B cell (primary cell): Measurements from ENCODE around the gene LCN1. TPM values are rescaled to one million over a fixed set of nuclear protein-coding genes. Genes with fewer than 3 reads are reported as not detected.

ENCODE experiments used
- ATAC-seq: fragments of 200-7000 bp; cut with Tn5 transposase; one replicate; pipeline ENCODE4 v1.10.0; 2021; ENCODE audit warnings: low read depth, mild to moderate bottlenecking, moderate number of reproducible peaks, moderate library complexity
- CTCF ChIA-PET: fragments of 350-600 bp; sonication (Branson Sonifier 250); formaldehyde crosslinking; loops from one replicate; lab custom pipeline; 2021; ENCODE audit warnings: antibody characterized with exemption, inconsistent platforms; lab: Charles Lee
- POLR2A ChIA-PET: fragments of 350-600 bp; sonication (Branson Sonifier 250); formaldehyde crosslinking; loops from one replicate; lab custom pipeline; 2021; ENCODE audit warnings: antibody characterized with exemption; lab: Charles Lee
- DNase-seq: peaks from one replicate; pipeline ENCODE4 v3.0.0; 2013
- H2AFZ ChIP-seq: 2 replicates; pipeline ENCODE4 v1.6.1; 2012; ENCODE audit warnings: mild to moderate bottlenecking, low read depth, low read length; ENCODE audit not compliant: insufficient read depth, poor library complexity, severe bottlenecking
- H3K27ac ChIP-seq, 2 donors: 1 replicate in 1 of 2; 2 replicates in 1 of 2; pipeline ENCODE4 v1.5.1; 2012 to 2013; ENCODE audit warnings: low read length in 2 of 2, mild to moderate bottlenecking in 2 of 2, moderate library complexity in 1 of 2
- H3K27me3 ChIP-seq, 4 experiments: fragments of 200-600 bp in 1 of 4; sonication (generic) in 1 of 4; replicated peaks in 1 of 4; 1 replicate in 2 of 4; 2 replicates in 2 of 4; pipeline versions ENCODE4 v1.6.1 to v1.7.0; 2013 to 2016; ENCODE audit warnings: low read length in 3 of 4, mild to moderate bottlenecking in 2 of 4, mixed read lengths in 1 of 4, moderate library complexity in 1 of 4; ENCODE audit not compliant: insufficient read depth in 4 of 4, control insufficient read depth in 3 of 4; ENCODE audit errors: control extremely low read depth in 1 of 4
- H3K36me3 ChIP-seq, 2 experiments: replicated peaks in 1 of 2; 1 replicate in 1 of 2; 2 replicates in 1 of 2; pipeline versions ENCODE4 v1.6.1 to v1.7.1; 2013; ENCODE audit warnings: low read length in 1 of 2; ENCODE audit not compliant: insufficient read depth in 2 of 2, control insufficient read depth in 1 of 2; ENCODE audit errors: control extremely low read depth in 1 of 2, extremely low read depth in 1 of 2
- H3K4me1 ChIP-seq, 2 donors: fragments of 200-600 bp in 1 of 2; sonication (generic) in 1 of 2; 1 replicate in 1 of 2; 2 replicates in 1 of 2; pipeline versions ENCODE4 v1.5.1 to v1.6.1; 2013 to 2017; ENCODE audit warnings: low read length in 2 of 2; ENCODE audit not compliant: control insufficient read depth in 2 of 2, insufficient read depth in 2 of 2
- H3K4me2 ChIP-seq: replicated peaks from 2 replicates; pipeline ENCODE3; 2012; ENCODE audit warnings: mild to moderate bottlenecking, low read depth, low read length; ENCODE audit not compliant: poor library complexity, severe bottlenecking
- H3K4me3 ChIP-seq, 5 experiments: fragments of 200-600 bp in 1 of 5; sonication (generic) in 1 of 5; 1 replicate in 3 of 5; 2 replicates in 2 of 5; pipeline versions ENCODE4 v1.5.1 to v1.7.0; 2011 to 2016; ENCODE audit warnings: low read length in 4 of 5, mild to moderate bottlenecking in 4 of 5, low read depth in 2 of 5, control low read depth in 1 of 5, moderate library complexity in 1 of 5; ENCODE audit not compliant: insufficient read depth in 1 of 5; ENCODE audit errors: control extremely low read depth in 1 of 5, extremely low read depth in 1 of 5
- H3K79me2 ChIP-seq: fragments of 200-600 bp; sonication (generic); one replicate; pipeline ENCODE4 v1.6.0; 2016; ENCODE audit warnings: low read length; ENCODE audit not compliant: control insufficient read depth, insufficient read depth
- H3K9ac ChIP-seq: fragments of 200-600 bp; sonication (generic); 2 replicates; pipeline ENCODE4 v1.6.1; 2017; ENCODE audit warnings: mild to moderate bottlenecking, low read length, moderate library complexity
- H3K9me3 ChIP-seq, 3 donors: one replicate each; pipeline versions ENCODE4 v1.6.1 to v1.7.1; 2013; ENCODE audit warnings: low read length in 2 of 3; ENCODE audit not compliant: control insufficient read depth in 2 of 3, insufficient read depth in 1 of 3; ENCODE audit errors: control extremely low read depth in 1 of 3
- H4K20me1 ChIP-seq: 2 replicates; pipeline ENCODE4 v1.6.0; 2012; ENCODE audit warnings: mild to moderate bottlenecking, low read length; ENCODE audit not compliant: insufficient read depth, control insufficient read depth, poor library complexity, severe bottlenecking
- H3K27ac Mint-ChIP-seq: one replicate; pipeline ENCODE4 v1.8.0; 2021; ENCODE audit warnings: mixed read lengths
- H3K27me3 Mint-ChIP-seq: one replicate; pipeline ENCODE4 v1.8.0; 2021; ENCODE audit warnings: mixed read lengths
- H3K4me1 Mint-ChIP-seq: one replicate; pipeline ENCODE4 v1.8.0; 2021; ENCODE audit warnings: mixed read lengths
- H3K4me3 Mint-ChIP-seq: one replicate; pipeline ENCODE4 v1.8.0; 2021; ENCODE audit warnings: mixed read lengths
- H3K9me3 Mint-ChIP-seq: one replicate; pipeline ENCODE4 v1.8.0; 2022; ENCODE audit warnings: mixed read lengths; ENCODE audit not compliant: insufficient read depth
- CTCF ChIP-seq: fragments of 200-600 bp; IDR thresholded peaks from one replicate; pipeline ENCODE4 v1.8.0; 2022; ENCODE audit warnings: antibody characterized with exemption, mild to moderate bottlenecking
- EZH2 ChIP-seq: IDR thresholded peaks from 2 replicates; pipeline ENCODE4 v1.6.1; 2012; ENCODE audit warnings: borderline replicate concordance, low read depth, mild to moderate bottlenecking, moderate library complexity, low read length; ENCODE audit not compliant: insufficient read depth, poor library complexity, severe bottlenecking
- WGBS: methylation state at CpG from one replicate; pipeline ENCODE4 v1.1.5; 2013; ENCODE audit warnings: missing lambda C conversion rate; ENCODE audit not compliant: insufficient coverage; 5-methylcytosine and 5-hydroxymethylcytosine counted together
- intact Hi-C: fragments of 100-400 bp; cut with micrococcal nuclease; formaldehyde crosslinking; loops from one replicate; pipeline ENCODE4 v1.10.0; 2022
- polyA plus RNA-seq: library from polyadenylated mRNA; depleted of rRNA; stranded (reverse); fragments of >200 nt; gene quantifications from 2 replicates; pipeline ENCODE4 v1.2.3, GENCODE V29; 2012
- total RNA-seq, 2 donors: library from RNA; stranded (reverse); fragments of 120-200 nt in 1 of 2; gene quantifications; 1 replicate in 1 of 2; 2 replicates in 1 of 2; pipeline versions ENCODE4 v1.2.3 to v1.2.4, GENCODE V29; 2013 to 2022

LCN1 gene
- total and polyA plus RNA-seq, 2 donors (not counting 1 experiment from before 2014, with no cell fraction given) = not detected

GRCh38 chr9:135487281-135488012 is 33.8 kb upstream of the LCN1 start:
- Mint-ChIP-seq H3K27me3 (no peaks in the 10 kb centered on the region), H3K27ac (no peak overlapping the region), H3K4me3 (no peak overlapping the region), H3K9me3 (no peaks in the 10 kb centered on the region), H3K4me1 (no peaks in the 10 kb centered on the region)
- ChIA-PET POLR2A (no interaction called here), CTCF (no interaction called here)
- H3K36me3 ChIP-seq = no peaks in the 10 kb centered on the region
- peaks cover 0 to 4% (median 0%) of the 10 kb centered on the region in 4 experiments for H3K27me3 ChIP-seq
- no peak overlapping the region for H3K9ac ChIP-seq
- no peak overlapping the region for H2AFZ ChIP-seq
- ATAC-seq = no peak
- H3K79me2 ChIP-seq = no peaks in the 10 kb centered on the region
- H4K20me1 ChIP-seq = no peaks in the 10 kb centered on the region
- no peak overlapping the region for H3K27ac ChIP-seq
- TF ChIP-seq CTCF = no peak
- TF ChIP-seq EZH2 = no peak
- no peak overlapping the region for H3K4me2 ChIP-seq
- intact Hi-C loops = no loop called here
- 97% methylated on average over 40 of the region's 40 CpGs for WGBS
- no peak for DNase-seq
- H3K4me3 ChIP-seq = no peak overlapping the region
- H3K4me1 ChIP-seq = no peaks in the 10 kb centered on the region
- no peaks in the 10 kb centered on the region for H3K9me3 ChIP-seq

- ChIA-PET CTCF (no interaction called here), POLR2A (no interaction called here)
- no peaks in the 10 kb centered on the region for H3K9me3 ChIP-seq
- Mint-ChIP-seq H3K27ac (no peak overlapping the region), H3K9me3 (no peaks in the 10 kb centered on the region), H3K4me3 (no peak overlapping the region), H3K27me3 (no peaks in the 10 kb centered on the region), H3K4me1 (no peaks in the 10 kb centered on the region)
- no peaks in the 10 kb centered on the region for H4K20me1 ChIP-seq
- no peak overlapping the region for H2AFZ ChIP-seq
- no peak overlapping the region for H3K27ac ChIP-seq
- no peak overlapping the region for H3K9ac ChIP-seq
- WGBS = 100% methylated on average over 7 of the region's 18 CpGs
- no peak overlapping the region for H3K4me2 ChIP-seq
- peaks cover 0 to 4% (median 0%) of the 10 kb centered on the region in 4 experiments for H3K27me3 ChIP-seq
- no peaks in the 10 kb centered on the region for H3K79me2 ChIP-seq
- intact Hi-C loops = no loop called here
- no peak for DNase-seq
- ATAC-seq = no peak
- TF ChIP-seq EZH2 (no peak), CTCF (no peak)
- no peak overlapping the region for H3K4me3 ChIP-seq
- H3K4me1 ChIP-seq = no peaks in the 10 kb centered on the region
- H3K36me3 ChIP-seq = no peaks in the 10 kb centered on the region
Observed at GRCh38 chr9:135488013-135488330, 33.3 kb upstream of the LCN1 start.
